GM12878 (cell line): ENCODE data around the gene PLAGL2. TPM values are rescaled to one million over a fixed set of nuclear protein-coding genes. Genes with fewer than 3 reads are reported as not detected.

Source experiments
- ATAC-seq: fragments of 200-7000 bp; cut with Tn5 transposase; 3 replicates; pipeline ENCODE4 v1.9.1; 2020; ENCODE audit warnings: mild to moderate bottlenecking, moderate library complexity
- BruUV-seq: library from RNA; stranded (reverse); fragments of 400-500 nt; replicated peaks from 2 replicates; lab custom pipeline; 2021; lab: Mats Ljungman, UMichigan
- CTCF ChIA-PET: fragments of 300-600 bp; sonication (Branson Sonifier 250); formaldehyde crosslinking; extraction: SDS; loops from one replicate; lab custom pipeline; 2021; ENCODE audit warnings: inconsistent platforms; lab: Yijun Ruan, JAX
- POLR2A ChIA-PET: fragments of 350-600 bp; formaldehyde crosslinking; extraction: SDS; loops from one replicate; lab custom pipeline; 2021; ENCODE audit warnings: inconsistent platforms; lab: Charles Lee
- RAD21 ChIA-PET: fragments of 300-600 bp; sonication (Branson Sonifier 250); formaldehyde crosslinking; loops from one replicate; lab custom pipeline; 2023; ENCODE audit warnings: antibody characterized with exemption; ENCODE audit not compliant: unreplicated experiment; lab: Charles Lee
- SMC1A ChIA-PET: fragments of 300-600 bp; sonication (Branson Sonifier 250); formaldehyde crosslinking; loops from one replicate; lab custom pipeline; 2023; ENCODE audit not compliant: unreplicated experiment, uncharacterized antibody; lab: Charles Lee
- DNase-seq: peaks from one replicate; pipeline ENCODE4 v3.0.0-alpha.2; 2011; ENCODE audit warnings: low read depth, low spot score
- FAIRE-seq: peaks from 3 replicates; lab custom pipeline; 2011; peaks lifted over from hg19 to GRCh38; lab: Jason Lieb, UNC
- H2AFZ ChIP-seq: 2 replicates; pipeline ENCODE4 v1.6.0; 2011; ENCODE audit warnings: low read depth, low read length, control low read depth; ENCODE audit not compliant: control insufficient read depth
- H3K27ac ChIP-seq: 2 replicates; pipeline ENCODE4 v1.5.1; 2011; ENCODE audit warnings: control low read depth; ENCODE audit not compliant: control insufficient read depth, insufficient read depth
- H3K27me3 ChIP-seq, 2 experiments: replicated peaks in 1 of 2; 2 replicates each; pipeline versions ENCODE4 v1.6.0 to v1.6.1; 2011; ENCODE audit warnings: low read length in 1 of 2; ENCODE audit not compliant: control insufficient read depth in 2 of 2, insufficient read depth in 2 of 2
- H3K36me3 ChIP-seq, 2 experiments: 2 replicates each; pipeline ENCODE4 v1.5.1; 2011; ENCODE audit warnings: low read length in 1 of 2; ENCODE audit not compliant: control insufficient read depth in 2 of 2, insufficient read depth in 2 of 2
- H3K4me1 ChIP-seq: 2 replicates; pipeline ENCODE4 v1.6.1; 2011; ENCODE audit warnings: mild to moderate bottlenecking, low read length, moderate library complexity, mixed read lengths; ENCODE audit not compliant: control insufficient read depth, insufficient read depth
- H3K4me2 ChIP-seq: 2 replicates; pipeline ENCODE4 v1.6.0; 2011; ENCODE audit warnings: control low read depth; ENCODE audit not compliant: control insufficient read depth, insufficient read depth
- H3K4me3 ChIP-seq: fragments of 200-600 bp; sonication (generic); 2 replicates; pipeline ENCODE4 v1.5.1; 2016
- H3K79me2 ChIP-seq: 2 replicates; pipeline ENCODE4 v1.6.0; 2011; ENCODE audit warnings: low read length; ENCODE audit not compliant: control insufficient read depth, insufficient read depth
- H3K9ac ChIP-seq: 2 replicates; pipeline ENCODE4 v1.8.0; 2011; ENCODE audit warnings: low read length, control low read depth, mixed read lengths; ENCODE audit not compliant: control insufficient read depth, insufficient read depth
- H3K9me3 ChIP-seq: replicated peaks from 3 replicates; pipeline ENCODE4 v1.5.1; 2011; ENCODE audit warnings: mild to moderate bottlenecking, low read length; ENCODE audit not compliant: control insufficient read depth, insufficient read depth
- H4K20me1 ChIP-seq: 2 replicates; pipeline ENCODE4 v1.6.0; 2011; ENCODE audit not compliant: control insufficient read depth, insufficient read depth
- BCL3 ChIP-seq: IDR thresholded peaks from 2 replicates; pipeline ENCODE4 v1.6.1; 2011; ENCODE audit warnings: borderline replicate concordance, low read depth, mild to moderate bottlenecking, moderate library complexity, low read length; ENCODE audit not compliant: insufficient read depth, poor library complexity, severe bottlenecking
- FOS ChIP-seq: IDR thresholded peaks from 3 replicates; pipeline ENCODE4 v1.6.1; 2011; ENCODE audit warnings: borderline replicate concordance; ENCODE audit not compliant: insufficient read length; ENCODE audit errors: extremely low read depth
- HCFC1 ChIP-seq: fragments of 150-350 bp; IDR thresholded peaks from 2 replicates; pipeline ENCODE4 v1.6.1; 2014; ENCODE audit warnings: low read length
- NR2C1 ChIP-seq: fragments of 450-650 bp; IDR thresholded peaks from 2 replicates; pipeline ENCODE4 v1.6.1; 2017; ENCODE audit warnings: antibody characterized with exemption, mild to moderate bottlenecking, moderate library complexity
- PAX5 ChIP-seq: IDR thresholded peaks from 2 replicates; pipeline ENCODE4 v1.6.1; 2011; ENCODE audit warnings: low read depth, low read length, borderline replicate concordance
- ZNF592 ChIP-seq: fragments of 450-650 bp; IDR thresholded peaks from 2 replicates; pipeline ENCODE4 v1.6.1; 2017; ENCODE audit warnings: mild to moderate bottlenecking, moderate library complexity
- WGBS: methylation state at CpG from one replicate; pipeline ENCODE4 v1.1.6; 2016; ENCODE audit warnings: low lambda C conversion rate; ENCODE audit not compliant: insufficient replicate concordance, insufficient coverage; ENCODE audit errors: missing lambda C conversion rate; 5-methylcytosine and 5-hydroxymethylcytosine counted together
- in situ Hi-C: fragments of 300-500 bp; cut with MboI; formaldehyde crosslinking; loops from 9 replicates; pipeline ENCODE4 v1.14.3; 2018; ENCODE audit warnings: mixed read lengths
- intact Hi-C: fragments of 100-400 bp; cut with micrococcal nuclease; formaldehyde crosslinking; loops from one replicate; pipeline ENCODE4 v1.14.2; 2022; ENCODE audit not compliant: unreplicated experiment
- polyA plus RNA-seq, 11 experiments: library from polyadenylated mRNA; depleted of rRNA in 4 of 11; unstranded in 6 of 11; stranded (reverse) in 5 of 11; fragments of >200 nt; fragmentation: Nextera tagmentation in 4 of 11; fragmentation: Illumina TruSeq in 1 of 11; extraction: Ambion mirVana in 4 of 11; extraction: Trizol in 1 of 11; gene quantifications; 1 replicate in 1 of 11; 2 replicates in 10 of 11; pipeline versions ENCODE4 v1.2.1 to v1.2.3, GENCODE V29; 2011 to 2016; ENCODE audit warnings: inconsistent platforms in 2 of 11, missing spikeins in 2 of 11, low read depth in 1 of 11
- total RNA-seq, 4 experiments: library from RNA; depleted of rRNA in 3 of 4; stranded (reverse); fragments of >200 nt in 3 of 4; fragmentation: Illumina TruSeq in 1 of 4; extraction: Trizol in 1 of 4; gene quantifications; 2 replicates each; pipeline versions ENCODE4 v1.2.1 to v1.2.3, GENCODE V29; 2013 to 2021
- TF ChIP-seq, protein P1 (sequence below): fragments of 450-650 bp; IDR thresholded peaks from 2 replicates; pipeline ENCODE4 v1.6.1; 2017; ENCODE audit warnings: antibody characterized with exemption, mild to moderate bottlenecking, moderate library complexity

PLAGL2 gene
- total and polyA plus RNA-seq, 10 of the 15 experiments (the other 5 are each of a cell fraction or from before 2014, with no cell fraction given): 4.4 to 32.3 (median 13.3) TPM

GRCh38 chr20:32241807-32242206 lies 34.3 kb upstream of the PLAGL2 start:
- peaks cover 13% of the 10 kb centered on the region for H3K4me1 ChIP-seq
- no peaks in the 10 kb centered on the region; a peak in 2 of 4 replicates for H3K36me3 ChIP-seq
- H3K9me3 ChIP-seq: no peaks in the 10 kb centered on the region
- H3K4me3 ChIP-seq: no peak overlapping the region
- H4K20me1 ChIP-seq: no peaks in the 10 kb centered on the region
- FAIRE-seq: no peak
- WGBS: 82% methylated on average over 4 of the region's 4 CpGs
- no peak; the same call in 2 of the 3 replicates for ATAC-seq
- no peaks in the 10 kb centered on the region for H3K27me3 ChIP-seq
- H3K27ac ChIP-seq: no peak overlapping the region
- no peak for DNase-seq
- RAD21 ChIA-PET: no interaction called here
- POLR2A ChIA-PET: interaction anchor here (1.0 kb wide), 1 partner anchor 22 kb away, joined by 10 read pairs; no protein-coding TSS in a partner anchor
- no peak overlapping the region for H3K4me2 ChIP-seq
- CTCF ChIA-PET: no interaction called here
- SMC1A ChIA-PET: interaction anchor here (1.1 kb wide), 4 partner anchors 11 to 37 kb away, joined by 3 to 4 read pairs (median 3); no protein-coding TSS in a partner anchor
- intact Hi-C loops (no loop called here), in situ Hi-C loops (no loop called here)
- H3K79me2 ChIP-seq: no peaks in the 10 kb centered on the region
- TF ChIP-seq NR2C1 (no peak), FOS (no peak), BCL3 (no peak), PAX5 (no peak), HCFC1 (no peak), ZNF592 (no peak)
- TF ChIP-seq, protein P1, sequence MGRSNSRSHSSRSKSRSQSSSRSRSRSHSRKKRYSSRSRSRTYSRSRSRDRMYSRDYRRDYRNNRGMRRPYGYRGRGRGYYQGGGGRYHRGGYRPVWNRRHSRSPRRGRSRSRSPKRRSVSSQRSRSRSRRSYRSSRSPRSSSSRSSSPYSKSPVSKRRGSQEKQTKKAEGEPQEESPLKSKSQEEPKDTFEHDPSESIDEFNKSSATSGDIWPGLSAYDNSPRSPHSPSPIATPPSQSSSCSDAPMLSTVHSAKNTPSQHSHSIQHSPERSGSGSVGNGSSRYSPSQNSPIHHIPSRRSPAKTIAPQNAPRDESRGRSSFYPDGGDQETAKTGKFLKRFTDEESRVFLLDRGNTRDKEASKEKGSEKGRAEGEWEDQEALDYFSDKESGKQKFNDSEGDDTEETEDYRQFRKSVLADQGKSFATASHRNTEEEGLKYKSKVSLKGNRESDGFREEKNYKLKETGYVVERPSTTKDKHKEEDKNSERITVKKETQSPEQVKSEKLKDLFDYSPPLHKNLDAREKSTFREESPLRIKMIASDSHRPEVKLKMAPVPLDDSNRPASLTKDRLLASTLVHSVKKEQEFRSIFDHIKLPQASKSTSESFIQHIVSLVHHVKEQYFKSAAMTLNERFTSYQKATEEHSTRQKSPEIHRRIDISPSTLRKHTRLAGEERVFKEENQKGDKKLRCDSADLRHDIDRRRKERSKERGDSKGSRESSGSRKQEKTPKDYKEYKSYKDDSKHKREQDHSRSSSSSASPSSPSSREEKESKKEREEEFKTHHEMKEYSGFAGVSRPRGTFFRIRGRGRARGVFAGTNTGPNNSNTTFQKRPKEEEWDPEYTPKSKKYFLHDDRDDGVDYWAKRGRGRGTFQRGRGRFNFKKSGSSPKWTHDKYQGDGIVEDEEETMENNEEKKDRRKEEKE: no peak
- H3K9ac ChIP-seq: no peak overlapping the region
- no peak overlapping the region for H2AFZ ChIP-seq
- no TSS peak for BruUV-seq
